ENCODE data around the gene A2ML1. TPM values are rescaled to one million over a fixed set of nuclear protein-coding genes. Genes with fewer than 3 reads are reported as not detected.

A2ML1 gene
- total RNA-seq, 3 donors from 2014 or later, result not detected

DNA sequence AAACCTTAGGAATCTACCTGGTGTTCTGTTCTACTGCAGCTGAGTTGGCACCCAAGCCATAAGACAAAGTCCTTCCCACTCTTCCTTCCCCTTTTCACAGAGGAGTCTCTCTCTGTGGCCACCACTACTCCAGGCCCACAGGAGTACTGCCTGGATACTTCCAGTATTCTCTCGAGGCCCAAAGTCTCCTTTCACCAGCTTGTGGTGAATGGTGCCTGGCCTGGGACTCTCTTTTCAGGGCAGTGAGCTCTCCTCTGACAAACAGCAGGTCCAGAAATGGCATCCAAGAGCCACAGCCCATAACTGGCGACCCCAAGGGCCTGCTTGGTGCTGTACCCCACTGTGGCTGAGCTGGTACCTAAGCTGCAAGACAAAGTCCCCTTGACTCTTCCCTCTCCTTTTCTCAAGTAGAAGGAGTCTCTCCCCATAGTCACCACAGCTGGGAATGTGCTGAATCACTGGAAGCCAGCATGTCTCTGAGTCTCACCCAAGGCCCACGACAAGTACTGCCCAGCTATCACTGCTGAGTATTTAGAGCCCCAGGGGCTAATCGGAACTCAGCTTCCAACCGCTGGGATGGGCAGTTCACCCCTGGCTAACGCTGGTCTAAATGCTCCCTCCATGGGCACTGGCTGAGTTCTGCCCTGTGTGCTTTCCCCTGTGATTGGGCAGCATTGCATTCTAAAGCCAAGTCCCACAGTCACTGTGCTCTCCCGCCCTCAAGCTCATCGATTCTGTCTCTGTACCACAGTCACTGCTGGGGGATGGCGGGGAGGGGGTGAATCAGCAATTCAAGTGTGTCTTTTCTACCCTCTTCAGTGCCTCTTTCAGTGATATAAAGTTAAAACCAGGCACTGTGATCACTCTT lies 6.1 kb downstream of the A2ML1 start:
- no peaks in the 10 kb centered on the region for H3K9me3 Mint-ChIP-seq
- H3K4me3 Mint-ChIP-seq, result no peak overlapping the region
- DNase-seq (no peak), ATAC-seq (no peak)
- no peaks in the 10 kb centered on the region for H3K4me1 Mint-ChIP-seq (ENCODE audit: low read depth)
- no peaks in the 10 kb centered on the region for H3K36me3 Mint-ChIP-seq (ENCODE audit: insufficient read depth)
- H3K27me3 Mint-ChIP-seq (ENCODE audit: low read depth), result peaks cover 7% of the 10 kb centered on the region

- Mint-ChIP-seq H3K27me3 (ENCODE audit: low read depth) (peaks cover 7% of the 10 kb centered on the region), H3K4me1 (ENCODE audit: low read depth) (no peaks in the 10 kb centered on the region), H3K4me3 (no peak overlapping the region), H3K9me3 (no peaks in the 10 kb centered on the region), H3K36me3 (ENCODE audit: insufficient read depth) (no peaks in the 10 kb centered on the region)
- ATAC-seq (no peak), DNase-seq (no peak)
Observed at GRCh38 chr12:8829125-8829518, 6.7 kb downstream of the A2ML1 start.

DNA sequence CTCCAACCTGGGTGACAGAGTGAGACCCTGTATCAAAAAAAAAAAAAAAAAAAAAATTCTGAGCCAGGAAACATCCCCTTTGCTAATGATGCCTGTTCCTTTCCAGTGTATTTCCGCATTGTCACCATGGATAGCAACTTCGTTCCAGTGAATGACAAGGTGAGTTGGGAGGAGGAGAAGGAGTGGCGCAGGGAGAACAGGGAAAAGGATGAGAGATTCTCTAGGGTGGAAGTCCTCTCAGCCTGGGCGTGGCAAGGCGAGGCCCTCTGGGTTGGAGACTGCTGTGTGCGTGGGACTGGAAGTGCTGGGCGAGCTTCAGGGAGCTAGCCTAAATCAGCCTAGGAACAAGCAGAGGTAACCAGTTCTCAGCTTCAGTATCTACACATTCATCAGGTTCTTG lies 7.2 kb downstream of the A2ML1 start:
- H3K36me3 Mint-ChIP-seq (ENCODE audit: insufficient read depth), result no peaks in the 10 kb centered on the region
- H3K27me3 Mint-ChIP-seq (ENCODE audit: low read depth), result peaks cover 6% of the 10 kb centered on the region
- no peak for ATAC-seq
- no peak for DNase-seq
- H3K4me3 Mint-ChIP-seq, result no peak overlapping the region
- H3K4me1 Mint-ChIP-seq (ENCODE audit: low read depth), result no peaks in the 10 kb centered on the region
- H3K9me3 Mint-ChIP-seq, result no peaks in the 10 kb centered on the region

GRCh38 chr12:8831116-8831515 lies 8.7 kb downstream of the A2ML1 start:
- no peaks in the 10 kb centered on the region for H3K9me3 Mint-ChIP-seq
- H3K4me3 Mint-ChIP-seq, result no peak overlapping the region
- H3K4me1 Mint-ChIP-seq (ENCODE audit: low read depth), result no peaks in the 10 kb centered on the region
- H3K36me3 Mint-ChIP-seq (ENCODE audit: insufficient read depth), result no peaks in the 10 kb centered on the region
- no peak for DNase-seq
- H3K27me3 Mint-ChIP-seq (ENCODE audit: low read depth), result peaks cover 6% of the 10 kb centered on the region
- ATAC-seq, result no peak

DNA sequence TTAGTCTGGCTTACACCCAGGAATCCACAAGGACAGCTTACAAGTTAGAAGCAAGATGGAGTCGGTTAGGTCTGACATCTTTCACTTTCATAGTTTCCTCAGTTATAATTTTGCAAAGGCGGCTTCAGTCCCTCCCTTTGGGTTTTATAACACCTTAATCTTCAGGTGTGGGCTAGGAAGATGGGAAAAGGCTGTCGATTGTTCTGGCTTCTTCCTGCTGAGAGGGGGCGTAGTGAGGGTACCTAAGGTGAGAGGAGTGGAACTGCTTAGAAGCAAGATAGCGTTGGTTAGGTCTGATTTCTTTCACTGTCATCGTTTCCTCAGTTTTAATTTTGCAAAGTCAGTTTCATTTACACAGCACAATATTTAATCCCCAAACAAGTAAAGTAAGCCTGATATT lies 10.1 kb downstream of the A2ML1 start:
- no peak overlapping the region for H3K4me3 Mint-ChIP-seq
- H3K4me1 Mint-ChIP-seq (ENCODE audit: low read depth), result no peaks in the 10 kb centered on the region
- ATAC-seq (no peak), DNase-seq (no peak)
- no peaks in the 10 kb centered on the region for H3K36me3 Mint-ChIP-seq (ENCODE audit: insufficient read depth)
- peaks cover 8% of the 10 kb centered on the region for H3K27me3 Mint-ChIP-seq (ENCODE audit: low read depth)
- no peaks in the 10 kb centered on the region for H3K9me3 Mint-ChIP-seq

GRCh38 chr12:8834230-8834629 lies 11.8 kb downstream of the A2ML1 start:
- DNase-seq, result no peak
- Mint-ChIP-seq H3K36me3 (ENCODE audit: insufficient read depth) (no peaks in the 10 kb centered on the region), H3K27me3 (ENCODE audit: low read depth) (peaks cover 12% of the 10 kb centered on the region), H3K4me1 (ENCODE audit: low read depth) (no peaks in the 10 kb centered on the region), H3K9me3 (no peaks in the 10 kb centered on the region), H3K4me3 (no peak overlapping the region)
- no peak for ATAC-seq

- peaks cover 12% of the 10 kb centered on the region for H3K27me3 Mint-ChIP-seq (ENCODE audit: low read depth)
- H3K4me1 Mint-ChIP-seq (ENCODE audit: low read depth), result peaks cover 1% of the 10 kb centered on the region
- ATAC-seq, result no peak
- H3K4me3 Mint-ChIP-seq, result no peak overlapping the region
- H3K36me3 Mint-ChIP-seq (ENCODE audit: insufficient read depth), result no peaks in the 10 kb centered on the region
- no peaks in the 10 kb centered on the region for H3K9me3 Mint-ChIP-seq
- DNase-seq, result no peak
Observed at GRCh38 chr12:8837291-8837690, 14.9 kb downstream of the A2ML1 start.

DNA sequence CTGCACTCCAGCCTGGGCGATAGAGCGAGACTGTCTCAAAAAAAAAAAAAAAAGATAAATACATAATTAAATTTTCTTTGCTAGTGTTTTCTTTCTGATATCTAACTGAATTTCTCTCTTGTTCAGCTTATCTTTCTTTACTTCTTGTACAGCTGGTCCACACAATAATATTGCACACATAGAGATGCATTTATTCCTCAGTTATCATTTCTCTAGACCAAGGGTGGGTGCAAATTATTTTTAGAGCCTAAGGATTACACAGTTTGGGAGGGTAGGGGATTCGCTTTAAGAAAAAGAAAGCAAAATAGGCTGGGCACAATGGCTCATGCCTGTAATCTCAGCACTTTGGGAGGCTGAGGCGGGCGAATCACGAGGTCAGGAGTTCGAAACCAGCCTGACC lies 17.9 kb downstream of the A2ML1 start:
- Mint-ChIP-seq H3K9me3 (no peaks in the 10 kb centered on the region), H3K4me3 (no peak overlapping the region), H3K36me3 (ENCODE audit: insufficient read depth) (no peaks in the 10 kb centered on the region), H3K27me3 (ENCODE audit: low read depth) (peaks cover 19% of the 10 kb centered on the region), H3K4me1 (ENCODE audit: low read depth) (peaks cover 1% of the 10 kb centered on the region)
- ATAC-seq (no peak), DNase-seq (no peak)

- no peak for ATAC-seq
- peaks cover 1% of the 10 kb centered on the region for H3K4me1 Mint-ChIP-seq (ENCODE audit: low read depth)
Observed at GRCh38 chr12:8840938-8841633, 18.7 kb downstream of the A2ML1 start.

DNA sequence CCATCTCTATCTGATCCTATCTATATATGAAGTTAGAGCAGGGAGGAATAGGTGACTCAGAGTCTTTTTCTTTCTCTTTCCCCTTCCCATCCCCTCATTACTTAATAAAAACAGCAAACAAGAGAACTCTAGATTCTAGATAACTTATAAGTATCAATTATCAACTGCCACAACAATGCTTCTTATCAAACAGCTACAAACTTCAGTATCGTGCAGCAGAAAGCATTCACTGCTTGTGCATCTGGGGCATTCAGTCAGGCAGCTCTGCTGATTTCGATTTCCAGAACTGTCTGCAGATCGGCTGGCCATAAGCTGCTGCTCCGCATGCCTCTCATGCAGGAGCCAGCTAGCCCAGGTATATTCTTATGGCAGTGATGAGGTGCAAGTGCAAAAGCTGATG lies 19.4 kb downstream of the A2ML1 start:
- H3K4me3 Mint-ChIP-seq, result no peak overlapping the region
- peaks cover 1% of the 10 kb centered on the region for H3K4me1 Mint-ChIP-seq (ENCODE audit: low read depth)
- H3K36me3 Mint-ChIP-seq (ENCODE audit: insufficient read depth), result no peaks in the 10 kb centered on the region
- H3K27me3 Mint-ChIP-seq (ENCODE audit: low read depth), result peaks cover 13% of the 10 kb centered on the region
- DNase-seq, result no peak
- no peak for ATAC-seq
- no peaks in the 10 kb centered on the region for H3K9me3 Mint-ChIP-seq

More at GRCh38 chr12:8840938-8841633, 18.7 kb downstream of the A2ML1 start:
- Mint-ChIP-seq H3K36me3 (ENCODE audit: insufficient read depth) (no peaks in the 10 kb centered on the region), H3K4me3 (no peak overlapping the region), H3K27me3 (ENCODE audit: low read depth) (peaks cover 18% of the 10 kb centered on the region), H3K9me3 (no peaks in the 10 kb centered on the region)
- no peak for DNase-seq

- ATAC-seq, result no peak
- Mint-ChIP-seq H3K4me3 (no peak overlapping the region), H3K9me3 (no peaks in the 10 kb centered on the region), H3K4me1 (ENCODE audit: low read depth) (peaks cover 1% of the 10 kb centered on the region), H3K36me3 (ENCODE audit: insufficient read depth) (no peaks in the 10 kb centered on the region), H3K27me3 (ENCODE audit: low read depth) (peaks cover 9% of the 10 kb centered on the region)
- DNase-seq, result no peak
Observed at GRCh38 chr12:8844665-8845064, 22.2 kb downstream of the A2ML1 start.

DNA sequence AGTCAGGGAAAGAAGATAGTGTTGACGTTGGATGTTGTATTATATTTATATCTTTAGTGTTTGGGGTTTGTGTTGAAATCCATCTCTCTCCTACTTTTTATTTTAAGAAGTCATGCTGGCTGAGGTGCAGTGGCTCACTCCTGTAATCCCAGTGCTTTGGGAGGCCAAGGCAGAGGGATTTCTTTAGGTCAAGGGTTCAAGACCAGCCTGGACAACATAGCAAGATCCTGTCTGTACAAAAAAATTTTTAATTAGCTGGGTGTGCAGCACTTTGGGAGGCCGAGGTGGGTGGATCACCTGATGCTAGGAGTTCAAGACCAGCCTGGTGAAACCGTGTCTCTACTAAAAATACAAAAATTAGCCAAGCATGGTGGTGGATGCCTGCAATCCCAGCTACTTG lies 23.9 kb downstream of the A2ML1 start:
- peaks cover 9% of the 10 kb centered on the region for H3K27me3 Mint-ChIP-seq (ENCODE audit: low read depth)
- ATAC-seq, result no peak
- no peak overlapping the region for H3K4me3 Mint-ChIP-seq
- no peak for DNase-seq
- no peaks in the 10 kb centered on the region for H3K36me3 Mint-ChIP-seq (ENCODE audit: insufficient read depth)
- no peaks in the 10 kb centered on the region for H3K9me3 Mint-ChIP-seq
- no peaks in the 10 kb centered on the region for H3K4me1 Mint-ChIP-seq (ENCODE audit: low read depth)

DNA sequence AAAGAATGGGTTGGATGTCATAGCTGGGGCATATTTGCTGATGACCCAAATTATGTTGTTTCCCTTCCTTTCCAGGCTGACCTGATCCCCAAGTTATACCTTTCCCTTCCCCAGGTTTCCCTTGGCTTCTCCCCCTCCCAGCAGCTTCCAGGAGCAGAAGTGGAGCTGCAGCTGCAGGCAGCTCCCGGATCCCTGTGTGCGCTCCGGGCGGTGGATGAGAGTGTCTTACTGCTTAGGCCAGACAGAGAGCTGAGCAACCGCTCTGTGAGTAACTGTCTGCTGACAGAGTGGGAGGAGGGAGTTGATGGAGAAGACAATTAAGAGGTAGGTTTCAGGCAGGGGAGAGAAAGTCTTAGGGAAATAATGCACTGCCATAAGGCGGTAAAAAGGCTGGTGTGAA lies 25.0 kb downstream of the A2ML1 start:
- H3K9me3 Mint-ChIP-seq, result no peaks in the 10 kb centered on the region

GRCh38 chr12:8849876-8850275 lies 27.5 kb downstream of the A2ML1 start:
- DNase-seq (no peak), ATAC-seq (no peak)
- no peaks in the 10 kb centered on the region for H3K36me3 Mint-ChIP-seq (ENCODE audit: insufficient read depth)
- H3K4me3 Mint-ChIP-seq, result no peak overlapping the region
- H3K4me1 Mint-ChIP-seq (ENCODE audit: low read depth), result no peaks in the 10 kb centered on the region
- H3K9me3 Mint-ChIP-seq, result no peaks in the 10 kb centered on the region
- peaks cover 1% of the 10 kb centered on the region for H3K27me3 Mint-ChIP-seq (ENCODE audit: low read depth)

More for the DNA sequence above, 25.0 kb downstream of the A2ML1 start:
- H3K27me3 Mint-ChIP-seq (ENCODE audit: low read depth), result peaks cover 9% of the 10 kb centered on the region
- no peaks in the 10 kb centered on the region for H3K4me1 Mint-ChIP-seq (ENCODE audit: low read depth)
- H3K36me3 Mint-ChIP-seq (ENCODE audit: insufficient read depth), result no peaks in the 10 kb centered on the region
- no peak for ATAC-seq
- DNase-seq, result no peak
- H3K4me3 Mint-ChIP-seq, result no peak overlapping the region

DNA sequence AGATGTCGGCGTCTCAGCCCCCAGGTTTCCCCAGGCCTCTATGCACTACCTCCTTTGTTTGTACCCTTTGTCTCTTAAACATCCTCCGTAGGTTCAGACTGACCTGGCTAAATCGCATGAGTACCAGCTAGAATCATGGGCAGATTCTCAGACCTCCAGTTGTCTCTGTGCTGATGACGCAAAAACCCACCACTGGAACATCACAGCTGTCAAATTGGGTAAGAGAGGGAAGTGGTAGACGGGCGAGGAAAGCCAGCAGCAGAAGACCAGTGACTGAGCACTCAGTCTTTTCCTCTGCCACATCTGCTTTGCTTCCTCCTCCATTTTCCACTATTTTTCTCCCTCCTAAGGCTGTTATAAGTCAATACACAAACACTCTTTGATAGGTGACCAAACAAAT lies 29.7 kb downstream of the A2ML1 start:
- no peaks in the 10 kb centered on the region for H3K9me3 Mint-ChIP-seq
- DNase-seq (no peak), ATAC-seq (no peak)
- no peaks in the 10 kb centered on the region for H3K27me3 Mint-ChIP-seq (ENCODE audit: low read depth)
- H3K4me3 Mint-ChIP-seq, result no peak overlapping the region
- H3K36me3 Mint-ChIP-seq (ENCODE audit: insufficient read depth), result no peaks in the 10 kb centered on the region
- H3K4me1 Mint-ChIP-seq (ENCODE audit: low read depth), result no peaks in the 10 kb centered on the region

Measured in activated T-cell treated with anti-CD3 and anti-CD28 coated beads, Interleukin-2, amount 50 U/mL, for 4 hours (primary cell).